Ascending aorta (tissue), 2 donors: ENCODE measurements around the gene DNAH14. TPM values are rescaled to one million over a fixed set of nuclear protein-coding genes. Genes with fewer than 3 reads are reported as not detected.
A peak's percentile ranks its signal among the peaks of the same experiment; 100 is the strongest.

Experiments used
- DNase-seq, 2 donors: peaks; one replicate each; pipeline ENCODE4 v3.0.0-alpha.2; 2019; ENCODE audit warnings: low spot score in 2 of 2
- H3K27ac ChIP-seq, 2 donors: fragments of 200-600 bp; sonication (generic); one replicate each; pipeline ENCODE4 v1.5.1; 2016 to 2017; ENCODE audit warnings: mild to moderate bottlenecking in 1 of 2
- H3K27me3 ChIP-seq: fragments of 200-600 bp; sonication (generic); one replicate; pipeline ENCODE4 v1.5.1; 2017
- H3K36me3 ChIP-seq, 2 donors: fragments of 200-600 bp; sonication (generic); one replicate each; pipeline ENCODE4 v1.5.1; 2016
- H3K4me1 ChIP-seq, 2 donors: fragments of 200-600 bp; sonication (generic); one replicate each; pipeline ENCODE4 v1.5.1; 2016 to 2017; ENCODE audit warnings: mild to moderate bottlenecking in 1 of 2
- H3K4me3 ChIP-seq, 2 donors: fragments of 200-600 bp; sonication (generic); one replicate each; pipeline ENCODE4 v1.5.1; 2016 to 2017; ENCODE audit warnings: mild to moderate bottlenecking in 1 of 2
- H3K9me3 ChIP-seq, 2 donors: fragments of 200-600 bp; sonication (generic); one replicate each; pipeline ENCODE4 v1.5.1; 2016
- intact Hi-C: fragments of 100-400 bp; cut with DNase I; formaldehyde crosslinking; loops from one replicate; pipeline ENCODE4 v1.15.1; 2023
- total RNA-seq: library from RNA; depleted of rRNA; stranded (reverse); fragments of >200 nt; gene quantifications from one replicate; pipeline ENCODE4 v1.1.0, GENCODE V29; 2016
- TF ChIP-seq, protein P1 (sequence below), 3 experiments: fragments of 200-600 bp in 2 of 3; fragments of 450-650 bp in 1 of 3; sonication (generic) in 2 of 3; IDR thresholded peaks; one replicate each; pipeline ENCODE4 v1.5.1; 2016 to 2019; ENCODE audit warnings: antibody characterized with exemption in 3 of 3, mild to moderate bottlenecking in 1 of 3, moderate library complexity in 1 of 3

The DNAH14 gene
- total RNA-seq, 1 donor from 2014 or later, result 1.4 TPM

DNA sequence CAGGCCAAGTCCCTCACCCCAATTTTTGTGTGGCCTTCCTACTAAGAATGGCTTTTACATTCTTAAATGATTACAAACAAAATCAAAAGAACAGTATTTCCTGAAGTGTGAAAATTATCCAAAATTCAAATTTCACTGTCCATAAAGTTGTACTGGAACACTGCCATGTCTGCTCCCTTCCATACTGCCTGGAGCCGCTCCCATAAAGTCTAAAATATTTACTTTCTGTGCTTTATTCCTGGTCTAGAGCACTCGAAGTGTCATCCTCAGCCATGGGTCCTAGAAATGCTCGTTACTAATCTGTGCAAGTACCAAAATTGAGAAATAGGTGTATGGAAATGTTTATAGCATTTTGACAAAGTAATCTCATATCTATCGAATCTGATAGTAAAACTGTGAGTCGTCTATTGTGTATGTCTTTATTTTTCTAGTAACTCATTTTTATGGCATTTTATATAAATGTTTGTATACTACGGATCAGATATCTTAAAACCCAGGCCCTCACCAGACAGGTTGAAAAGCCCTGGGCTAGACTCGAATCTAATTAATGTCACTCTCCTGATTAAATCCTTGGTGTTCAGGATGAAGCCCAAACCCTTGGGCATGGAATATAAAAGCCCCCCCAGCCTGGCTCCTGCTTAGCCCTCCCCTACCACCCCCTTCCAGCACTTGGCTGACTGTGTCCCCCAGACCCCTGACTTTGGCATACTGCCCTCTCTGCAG, 493.5 kb downstream of the DNAH14 start:
- Histone ChIP-seq H3K27me3 (no peaks in the 10 kb centered on the region), H3K36me3 (peaks cover 10 to 18% of the 10 kb centered on the region in 2 donors), H3K4me3 (no peak overlapping the region), H3K4me1 (peaks cover 3 to 26% of the 10 kb centered on the region in 2 donors), H3K27ac (no peak overlapping the region), H3K9me3 (no peaks in the 10 kb centered on the region)
- DNase-seq, result no peak
- intact Hi-C loops, result no loop called here
- TF ChIP-seq, protein P1, sequence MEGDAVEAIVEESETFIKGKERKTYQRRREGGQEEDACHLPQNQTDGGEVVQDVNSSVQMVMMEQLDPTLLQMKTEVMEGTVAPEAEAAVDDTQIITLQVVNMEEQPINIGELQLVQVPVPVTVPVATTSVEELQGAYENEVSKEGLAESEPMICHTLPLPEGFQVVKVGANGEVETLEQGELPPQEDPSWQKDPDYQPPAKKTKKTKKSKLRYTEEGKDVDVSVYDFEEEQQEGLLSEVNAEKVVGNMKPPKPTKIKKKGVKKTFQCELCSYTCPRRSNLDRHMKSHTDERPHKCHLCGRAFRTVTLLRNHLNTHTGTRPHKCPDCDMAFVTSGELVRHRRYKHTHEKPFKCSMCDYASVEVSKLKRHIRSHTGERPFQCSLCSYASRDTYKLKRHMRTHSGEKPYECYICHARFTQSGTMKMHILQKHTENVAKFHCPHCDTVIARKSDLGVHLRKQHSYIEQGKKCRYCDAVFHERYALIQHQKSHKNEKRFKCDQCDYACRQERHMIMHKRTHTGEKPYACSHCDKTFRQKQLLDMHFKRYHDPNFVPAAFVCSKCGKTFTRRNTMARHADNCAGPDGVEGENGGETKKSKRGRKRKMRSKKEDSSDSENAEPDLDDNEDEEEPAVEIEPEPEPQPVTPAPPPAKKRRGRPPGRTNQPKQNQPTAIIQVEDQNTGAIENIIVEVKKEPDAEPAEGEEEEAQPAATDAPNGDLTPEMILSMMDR (IDR thresholded peaks at IDR 0.05), result no peak

DNA sequence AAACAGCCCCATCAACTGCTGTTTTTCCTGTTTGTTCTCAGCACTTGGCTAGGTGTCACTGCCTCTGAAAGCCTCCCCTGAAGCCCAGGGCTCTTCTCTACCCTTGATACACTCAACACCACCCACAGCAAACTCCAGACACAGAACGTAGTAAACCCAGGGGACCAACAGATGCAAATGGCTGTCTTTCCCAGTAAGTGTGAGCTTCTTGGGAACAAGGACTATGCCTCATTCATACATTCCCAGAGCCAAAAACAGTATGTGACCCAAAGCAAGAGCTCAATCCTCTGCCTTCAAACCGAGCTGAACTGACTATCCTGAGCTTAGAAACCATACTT, 494.0 kb downstream of the DNAH14 start:
- TF ChIP-seq, protein P1 (IDR thresholded peaks at IDR 0.05), result no peak
- no peaks in the 10 kb centered on the region for H3K27me3 ChIP-seq
- no peaks in the 10 kb centered on the region for H3K9me3 ChIP-seq
- DNase-seq, result no peak
- no peak overlapping the region for H3K27ac ChIP-seq
- intact Hi-C loops, result no loop called here
- H3K36me3 ChIP-seq, result peaks cover 8 to 14% of the 10 kb centered on the region in 2 donors
- peaks cover 3 to 26% of the 10 kb centered on the region in 2 donors for H3K4me1 ChIP-seq
- H3K4me3 ChIP-seq, result no peak overlapping the region

DNA sequence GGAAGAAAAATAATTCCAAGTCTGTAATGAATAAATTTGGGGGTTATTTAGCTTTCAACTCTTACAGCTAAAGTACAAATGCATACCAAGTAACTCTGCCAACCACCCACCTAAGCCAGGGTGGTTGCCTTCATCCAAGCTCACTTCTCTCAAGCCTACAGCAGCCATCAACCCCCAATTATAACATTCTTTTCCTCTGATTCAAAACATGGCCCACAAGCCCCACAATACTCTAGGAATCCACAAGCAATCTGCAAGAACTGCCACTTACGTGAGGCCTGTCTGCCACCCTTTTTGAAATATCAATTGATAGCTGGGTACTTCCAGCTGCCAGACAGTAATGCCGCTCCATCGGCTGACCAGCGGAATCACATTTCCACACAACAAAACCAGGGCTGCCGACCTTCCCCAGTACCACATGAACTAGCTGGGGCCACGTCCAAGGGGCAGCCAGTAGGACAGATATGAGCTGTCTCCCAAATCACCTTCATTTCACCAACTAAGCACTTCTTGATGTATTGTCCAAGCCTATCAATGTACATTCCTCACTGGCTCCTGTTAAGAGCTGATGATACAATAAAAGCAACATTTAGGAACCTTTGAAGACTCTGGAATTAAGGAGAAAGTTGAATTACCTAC, 495.2 kb downstream of the DNAH14 start:
- TF ChIP-seq, protein P1 (IDR thresholded peaks at IDR 0.05), result no peak
- no peaks in the 10 kb centered on the region for H3K27me3 ChIP-seq
- intact Hi-C loops, result loop anchor here (5.0 kb wide), 3 partner anchors 498 to 1893 kb away; partner anchors contain the start of genes CDC42BPA, PSEN2 and PYCR2
- H3K27ac ChIP-seq, result no peak overlapping the region
- H3K36me3 ChIP-seq, result peaks cover 0 to 3% of the 10 kb centered on the region in 2 donors
- DNase-seq, result no peak
- H3K9me3 ChIP-seq, result no peaks in the 10 kb centered on the region
- no peak overlapping the region for H3K4me3 ChIP-seq
- H3K4me1 ChIP-seq, result peaks cover 3 to 26% of the 10 kb centered on the region in 2 donors

DNA sequence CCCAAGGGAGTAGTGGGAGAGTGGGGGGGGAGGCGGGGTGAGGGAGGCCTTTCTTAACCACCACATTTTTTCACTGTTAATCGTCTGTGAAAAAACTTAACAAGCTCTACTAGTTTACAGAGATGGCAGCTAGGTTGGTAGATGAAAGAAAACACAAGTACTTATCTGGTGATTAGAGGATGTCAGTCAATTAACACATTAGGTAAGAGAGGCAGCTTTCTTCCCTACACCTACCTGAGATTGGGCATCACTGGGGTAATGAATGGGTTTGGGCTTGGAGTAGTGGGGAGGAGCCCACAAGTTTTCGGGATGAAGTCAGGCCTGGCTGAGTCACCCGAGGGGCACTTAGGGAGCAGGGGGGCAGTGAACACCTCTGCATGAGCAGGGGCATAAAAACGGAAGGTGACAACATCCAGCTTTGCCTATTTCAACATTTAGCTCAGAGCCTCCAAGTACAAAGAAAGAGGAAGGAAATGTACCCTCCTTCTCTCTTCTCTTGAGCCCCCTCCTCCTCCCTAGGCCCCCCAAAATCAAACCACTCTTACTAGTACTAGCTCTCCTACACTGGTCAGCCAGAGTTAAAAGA, 495.8 kb downstream of the DNAH14 start:
- Histone ChIP-seq H3K4me1 (peaks cover 3 to 26% of the 10 kb centered on the region in 2 donors), H3K27ac (no peak overlapping the region), H3K36me3 (no peaks in the 10 kb centered on the region), H3K4me3 (no peak overlapping the region), H3K27me3 (no peaks in the 10 kb centered on the region), H3K9me3 (no peaks in the 10 kb centered on the region)
- intact Hi-C loops, result loop anchor here (5.0 kb wide), 3 partner anchors 497 to 1892 kb away; partner anchors contain the start of genes CDC42BPA, PSEN2 and PYCR2
- TF ChIP-seq, protein P1 (IDR thresholded peaks at IDR 0.05), result no peak
- no peak for DNase-seq

DNA sequence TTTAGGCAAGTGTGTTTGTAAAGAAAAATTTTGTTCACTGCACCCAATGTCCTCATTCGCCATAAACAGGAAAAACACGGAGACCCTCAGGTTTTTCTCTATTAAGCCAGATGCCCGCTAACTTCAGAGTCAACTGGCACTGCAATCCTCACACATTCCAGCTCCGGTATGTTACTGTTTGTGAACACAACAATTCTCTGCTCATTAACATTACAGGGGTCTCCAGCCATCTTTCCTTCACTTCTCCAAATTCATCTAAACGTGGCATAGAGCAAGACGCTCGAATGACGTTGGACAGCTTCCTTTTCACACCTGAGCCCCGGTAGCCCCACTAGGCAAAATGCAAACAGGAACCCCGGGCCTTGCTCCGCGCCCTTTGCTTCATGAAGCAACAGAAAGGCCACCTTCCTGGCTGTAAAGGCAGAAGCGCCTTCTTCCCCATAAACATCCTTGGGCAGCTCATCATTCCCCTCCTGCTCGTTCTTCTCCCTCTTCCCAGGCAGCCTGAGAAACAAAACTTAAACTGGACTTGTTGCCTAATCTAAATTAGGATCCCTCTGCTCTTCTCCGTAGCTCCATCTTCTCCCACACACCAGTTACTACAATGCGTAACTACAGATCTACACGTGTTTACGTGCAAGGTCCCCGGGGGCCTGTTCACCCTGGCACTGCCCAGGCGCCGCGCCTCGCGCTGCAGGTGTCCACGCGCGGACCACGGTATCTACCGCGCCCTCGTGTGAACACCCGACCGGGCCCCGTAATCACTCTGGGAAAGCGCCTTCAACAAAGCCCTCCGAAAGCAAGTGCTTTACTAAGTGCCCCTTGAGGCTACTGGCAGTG, 497.1 kb downstream of the DNAH14 start:
- intact Hi-C loops, result loop anchor here (5.0 kb wide), 3 partner anchors 496 to 1891 kb away; partner anchors contain the start of genes CDC42BPA, PSEN2 and PYCR2
- Histone ChIP-seq H3K4me1 (peaks cover 3 to 26% of the 10 kb centered on the region in 2 donors), H3K27ac (peak overlapping the region; percentile 52 to 89), H3K27me3 (no peaks in the 10 kb centered on the region), H3K36me3 (no peaks in the 10 kb centered on the region), H3K4me3 (peak overlapping the region; percentile 94 to 98), H3K9me3 (no peaks in the 10 kb centered on the region)
- DNase-seq, result no peak
- TF ChIP-seq, protein P1 (IDR thresholded peaks at IDR 0.05), result no peak
